H54 (cell line): ENCODE results near the gene TPMT.

Experiments
- DNase-seq: peaks from one replicate; pipeline ENCODE4 v3.0.0; 2011; ENCODE audit warnings: low spot score, mixed read lengths; ENCODE audit not compliant: insufficient read length
- FAIRE-seq: peaks from 3 replicates; lab custom pipeline; 2011; peaks lifted over from hg19 to GRCh38; lab: Jason Lieb, UNC
- POLR2A ChIP-seq: IDR thresholded peaks from 2 replicates; pipeline ENCODE4 v1.6.1; 2011; ENCODE audit warnings: low read depth, mild to moderate bottlenecking, low read length

TPMT gene

GRCh38 chr6:18115356-18115755, 39.5 kb downstream of the TPMT start:
- no peak for FAIRE-seq
- TF ChIP-seq POLR2A = no peak
- no peak for DNase-seq

- no peak for TF ChIP-seq POLR2A
- no peak for FAIRE-seq
- no peak for DNase-seq
These were observed 44.7 kb downstream of the TPMT start for GRCh38 chr6:18110162-18110561.

GRCh38 chr6:18107061-18107460, 47.8 kb downstream of the TPMT start:
- no peak for TF ChIP-seq POLR2A
- FAIRE-seq = no peak
- no peak for DNase-seq

GRCh38 chr6:18102783-18103509, 51.9 kb downstream of the TPMT start:
- DNase-seq = no peak
- no peak for FAIRE-seq
- no peak for TF ChIP-seq POLR2A

- FAIRE-seq = no peak
- DNase-seq = no peak
These were observed 53.0 kb downstream of the TPMT start for GRCh38 chr6:18101873-18102272.

GRCh38 chr6:18101271-18101670, 53.6 kb downstream of the TPMT start:
- FAIRE-seq = no peak
- TF ChIP-seq POLR2A = no peak
- DNase-seq = no peak

More at GRCh38 chr6:18101873-18102272, 53.0 kb downstream of the TPMT start:
- no peak for TF ChIP-seq POLR2A

GRCh38 chr6:18100296-18100695, 54.6 kb downstream of the TPMT start:
- no peak for TF ChIP-seq POLR2A
- FAIRE-seq (no peak), DNase-seq (no peak)

- no peak for TF ChIP-seq POLR2A
- DNase-seq (no peak), FAIRE-seq (no peak)
These were observed 55.4 kb downstream of the TPMT start for GRCh38 chr6:18099511-18099910.

- no peak for TF ChIP-seq POLR2A
- DNase-seq (no peak), FAIRE-seq (no peak)
These were observed 58.5 kb downstream of the TPMT start for GRCh38 chr6:18096423-18096822.

GRCh38 chr6:18091382-18091781, 63.5 kb downstream of the TPMT start:
- TF ChIP-seq POLR2A = no peak
- no peak for FAIRE-seq
- no peak for DNase-seq

- DNase-seq (no peak), FAIRE-seq (no peak)
- TF ChIP-seq POLR2A = no peak
These were observed 64.5 kb downstream of the TPMT start for GRCh38 chr6:18090349-18090786.

GRCh38 chr6:18088419-18089296, 66.2 kb downstream of the TPMT start:
- FAIRE-seq (no peak), DNase-seq (no peak)
- TF ChIP-seq POLR2A = no peak

- TF ChIP-seq POLR2A = no peak
These were observed 67.3 kb downstream of the TPMT start for GRCh38 chr6:18087396-18088165.

More at GRCh38 chr6:18087396-18088165, 67.3 kb downstream of the TPMT start:
- no peak for DNase-seq
- no peak for FAIRE-seq
